HepG2 (cell line): ENCODE results near the gene FOXRED2. TPM values are rescaled to one million over a fixed set of nuclear protein-coding genes. Genes with fewer than 3 reads are reported as not detected.

Experiments
- BRCA1 ChIP-seq: sonication (generic); formaldehyde crosslinking; IDR thresholded peaks from 2 replicates; pipeline ENCODE4 v1.4.0; 2020; ENCODE audit warnings: missing genetic modification reagents
- IKZF1 ChIP-seq: fragments of 450-650 bp; IDR thresholded peaks from 2 replicates; pipeline ENCODE4 v1.7.1; 2016
- MXD1 ChIP-seq: sonication (generic); formaldehyde crosslinking; IDR thresholded peaks from 2 replicates; pipeline ENCODE4 v1.4.0; 2020; ENCODE audit warnings: mild to moderate bottlenecking, missing genetic modification reagents
- SATB2 ChIP-seq: sonication (generic); formaldehyde crosslinking; IDR thresholded peaks from 2 replicates; pipeline ENCODE4 v1.5.0; 2020; ENCODE audit warnings: missing genetic modification reagents
- SNAPC4 ChIP-seq: sonication (generic); formaldehyde crosslinking; IDR thresholded peaks from 2 replicates; pipeline ENCODE4 v1.4.0; 2020; ENCODE audit warnings: mild to moderate bottlenecking, missing genetic modification reagents
- THAP11 ChIP-seq: IDR thresholded peaks from 2 replicates; pipeline ENCODE4 v1.6.1; 2016; ENCODE audit warnings: missing biosample characterization, missing genetic modification reagents
- ZHX1 ChIP-seq: sonication (generic); formaldehyde crosslinking; IDR thresholded peaks from 2 replicates; pipeline ENCODE4 v1.8.1; 2022; ENCODE audit warnings: low read depth, mild to moderate bottlenecking, missing genetic modification reagents
- ZNF12 ChIP-seq: sonication (generic); formaldehyde crosslinking; IDR thresholded peaks from 2 replicates; pipeline ENCODE4 v1.5.0; 2020; ENCODE audit warnings: missing genetic modification reagents
- ZNF224 ChIP-seq: sonication (generic); formaldehyde crosslinking; IDR thresholded peaks from 2 replicates; pipeline ENCODE4 v1.5.0; 2020; ENCODE audit warnings: mild to moderate bottlenecking, missing genetic modification reagents
- ZNF263 ChIP-seq: sonication (generic); formaldehyde crosslinking; IDR thresholded peaks from 2 replicates; pipeline ENCODE4 v1.4.0; 2020; ENCODE audit warnings: missing genetic modification reagents
- ZNF446 ChIP-seq: sonication (generic); formaldehyde crosslinking; IDR thresholded peaks from 2 replicates; pipeline ENCODE4 v1.5.0; 2020; ENCODE audit warnings: mild to moderate bottlenecking, missing genetic modification reagents
- ZNF614 ChIP-seq: IDR thresholded peaks from 2 replicates; pipeline ENCODE4 v1.6.1; 2018; ENCODE audit warnings: missing biosample characterization, missing genetic modification reagents, inconsistent platforms, borderline replicate concordance
- ZSCAN22 ChIP-seq: sonication (generic); formaldehyde crosslinking; IDR thresholded peaks from 2 replicates; pipeline ENCODE4 v1.4.0; 2020; ENCODE audit warnings: mild to moderate bottlenecking, missing genetic modification reagents
- ZSCAN25 ChIP-seq: sonication (generic); formaldehyde crosslinking; IDR thresholded peaks from 2 replicates; pipeline ENCODE4 v1.8.0; 2022; ENCODE audit warnings: mild to moderate bottlenecking, missing genetic modification reagents
- polyA plus RNA-seq, 8 experiments: library from polyadenylated mRNA; depleted of rRNA in 3 of 8; stranded (reverse) in 7 of 8; unstranded in 1 of 8; fragments of >200 nt; fragmentation: Illumina TruSeq in 4 of 8; extraction: Trizol in 4 of 8; gene quantifications; 2 replicates each; pipeline versions ENCODE4 v1.2.1 to v1.2.3, GENCODE V29; 2011 to 2016; ENCODE audit warnings: low read depth in 4 of 8, missing spikeins in 1 of 8, mixed read lengths in 1 of 8; ENCODE audit not compliant: insufficient read depth in 1 of 8
- total RNA-seq, 5 experiments: library from RNA; depleted of rRNA; stranded (reverse); fragments of >200 nt; fragmentation: Illumina TruSeq; extraction: Trizol; gene quantifications; 2 replicates each; pipeline ENCODE4 v1.2.3, GENCODE V29; 2016; ENCODE audit warnings: low read depth in 1 of 5
- TF ChIP-seq, protein P1 (sequence below): sonication (generic); formaldehyde crosslinking; IDR thresholded peaks from 2 replicates; pipeline ENCODE4 v1.8.0; 2023; ENCODE audit warnings: mild to moderate bottlenecking, missing genetic modification reagents
- TF ChIP-seq, protein P2 (sequence below): sonication (generic); formaldehyde crosslinking; IDR thresholded peaks from 2 replicates; pipeline ENCODE4 v1.8.0; 2022; ENCODE audit warnings: mild to moderate bottlenecking, missing genetic modification reagents; ENCODE audit not compliant: insufficient replicate concordance

The FOXRED2 gene
- total and polyA plus RNA-seq, 2 of the 13 experiments (the other 11 are each of a cell fraction or from before 2014, with no cell fraction given) = 9.3 to 28.1 TPM

DNA sequence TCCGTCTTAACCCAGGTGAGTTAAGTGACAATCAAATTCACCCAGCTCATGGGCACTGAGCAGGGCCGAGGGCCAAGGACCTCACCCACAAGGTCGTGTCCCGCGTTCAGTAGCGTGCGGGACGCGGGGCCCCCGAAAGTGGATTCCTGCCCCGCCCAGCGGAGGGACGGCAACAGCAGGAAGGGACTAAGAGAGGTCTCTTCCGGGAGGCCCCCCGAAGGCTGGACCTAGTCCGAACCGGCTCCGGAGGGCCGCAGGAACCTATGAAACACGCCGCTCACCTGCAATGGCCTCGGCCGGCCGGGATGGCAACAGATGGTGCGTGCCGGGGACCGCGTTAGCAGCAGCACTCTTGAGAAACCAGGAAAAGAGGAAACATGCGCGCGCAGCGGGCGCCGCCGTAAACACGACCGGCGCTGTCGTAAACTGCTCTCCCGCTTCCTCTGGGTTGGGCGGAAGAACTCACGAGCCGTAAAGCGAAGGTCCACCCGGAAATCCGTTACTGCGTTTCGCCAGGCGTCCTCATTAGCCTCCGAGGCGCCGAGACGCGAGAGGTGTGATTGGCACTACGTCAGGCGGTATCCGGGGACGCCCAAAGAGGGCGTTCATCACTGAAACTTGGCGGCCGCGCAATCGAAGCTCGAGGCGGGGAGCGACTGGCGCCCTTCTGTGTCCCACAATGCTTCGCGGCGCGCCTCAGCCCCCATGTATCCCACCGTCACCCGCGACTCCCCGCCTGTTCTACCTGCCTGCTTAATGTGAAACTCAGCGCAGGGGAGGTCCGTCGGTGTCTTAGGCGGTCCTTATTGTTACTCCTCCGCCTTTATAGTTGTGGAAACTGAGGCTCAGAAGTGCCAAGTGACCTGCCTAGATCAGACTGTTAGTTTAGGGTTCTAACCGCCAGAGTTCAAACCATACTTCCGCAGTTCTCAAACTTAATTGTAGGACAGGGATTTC lies 22.2 kb upstream of the FOXRED2 start, which contains the start of gene EIF3D (continued):
- TF ChIP-seq SNAPC4 (CRISPR knock-in tag) (no peak; the same call in 1 of the 2 replicates), BRCA1 (no peak), ZNF224 (CRISPR knock-in tag) (0 out of 2 replicates have a peak, but pooled peaks have one; percentile 80), THAP11 (CRISPR knock-in tag) (peak; percentile 97), ZNF12 (CRISPR knock-in tag) (peak; percentile 84), ZNF446 (CRISPR knock-in tag) (no peak), ZHX1 (CRISPR knock-in tag) (peak; percentile 73; the same call in 1 of the 2 replicates), IKZF1 (no peak), ZNF263 (CRISPR knock-in tag) (peak; percentile 51; the same call in 1 of the 2 replicates), SATB2 (CRISPR knock-in tag) (peak; percentile 52; the same call in 1 of the 2 replicates), ZSCAN22 (CRISPR knock-in tag) (no peak), MXD1 (peak; percentile 89; the same call in 1 of the 2 replicates), ZNF614 (CRISPR knock-in tag) (peak; percentile 88; the same call in 1 of the 2 replicates), ZSCAN25 (CRISPR knock-in tag) (peak; percentile 65; the same call in 1 of the 2 replicates)
- TF ChIP-seq, protein P1, sequence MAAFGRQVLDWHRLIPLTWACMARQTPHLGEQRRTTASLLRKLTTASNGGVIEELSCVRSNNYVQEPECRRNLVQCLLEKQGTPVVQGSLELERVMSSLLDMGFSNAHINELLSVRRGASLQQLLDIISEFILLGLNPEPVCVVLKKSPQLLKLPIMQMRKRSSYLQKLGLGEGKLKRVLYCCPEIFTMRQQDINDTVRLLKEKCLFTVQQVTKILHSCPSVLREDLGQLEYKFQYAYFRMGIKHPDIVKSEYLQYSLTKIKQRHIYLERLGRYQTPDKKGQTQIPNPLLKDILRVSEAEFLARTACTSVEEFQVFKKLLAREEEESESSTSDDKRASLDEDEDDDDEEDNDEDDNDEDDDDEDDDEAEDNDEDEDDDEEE (CRISPR knock-in tag) = no peak; the same call in 1 of the 2 replicates
- TF ChIP-seq, protein P2, sequence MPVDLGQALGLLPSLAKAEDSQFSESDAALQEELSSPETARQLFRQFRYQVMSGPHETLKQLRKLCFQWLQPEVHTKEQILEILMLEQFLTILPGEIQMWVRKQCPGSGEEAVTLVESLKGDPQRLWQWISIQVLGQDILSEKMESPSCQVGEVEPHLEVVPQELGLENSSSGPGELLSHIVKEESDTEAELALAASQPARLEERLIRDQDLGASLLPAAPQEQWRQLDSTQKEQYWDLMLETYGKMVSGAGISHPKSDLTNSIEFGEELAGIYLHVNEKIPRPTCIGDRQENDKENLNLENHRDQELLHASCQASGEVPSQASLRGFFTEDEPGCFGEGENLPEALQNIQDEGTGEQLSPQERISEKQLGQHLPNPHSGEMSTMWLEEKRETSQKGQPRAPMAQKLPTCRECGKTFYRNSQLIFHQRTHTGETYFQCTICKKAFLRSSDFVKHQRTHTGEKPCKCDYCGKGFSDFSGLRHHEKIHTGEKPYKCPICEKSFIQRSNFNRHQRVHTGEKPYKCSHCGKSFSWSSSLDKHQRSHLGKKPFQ = peak; percentile 86
